Left ventricle myocardium superior (tissue), 1 donor: ENCODE data around the gene ATXN1. TPM values are rescaled to one million over a fixed set of nuclear protein-coding genes. Genes with fewer than 3 reads are reported as not detected.
A peak's percentile ranks its signal among the peaks of the same experiment; 100 is the strongest.

Source experiments
- ATAC-seq: fragments of 200-7000 bp; cut with Tn5 transposase; one replicate; pipeline ENCODE4 v1.9.1; 2020; ENCODE audit warnings: mild to moderate bottlenecking, moderate library complexity
- DNase-seq: peaks from one replicate; pipeline ENCODE4 v3.0.0-alpha.2; 2020
- intact Hi-C: fragments of 100-400 bp; cut with micrococcal nuclease; formaldehyde crosslinking; loops from one replicate; pipeline ENCODE4 v1.11.0; 2022
- long read RNA-seq: library from polyadenylated mRNA; unstranded; transcript quantifications from one replicate; pipeline ENCODE4 v2.0.0, GENCODE V29; 2021
- total RNA-seq: library from RNA; stranded (reverse); fragmentation: NEBNext Ultra II Directional; extraction: Animal tissue kit (Norgen Biotek cat#: 25700); gene quantifications from one replicate; pipeline ENCODE4 v1.2.1, GENCODE V29; 2021
- donor health status: DM: no; HTN: yes; CAD: no; lungs with severe emphysema.

Gene ATXN1
- total RNA-seq = 45.2 TPM
- long read RNA-seq, partial matches to known transcripts = 16 of 26 reads
- long read RNA-seq, other reads (novel, unspliced or antisense) = 10 of 26 reads

DNA sequence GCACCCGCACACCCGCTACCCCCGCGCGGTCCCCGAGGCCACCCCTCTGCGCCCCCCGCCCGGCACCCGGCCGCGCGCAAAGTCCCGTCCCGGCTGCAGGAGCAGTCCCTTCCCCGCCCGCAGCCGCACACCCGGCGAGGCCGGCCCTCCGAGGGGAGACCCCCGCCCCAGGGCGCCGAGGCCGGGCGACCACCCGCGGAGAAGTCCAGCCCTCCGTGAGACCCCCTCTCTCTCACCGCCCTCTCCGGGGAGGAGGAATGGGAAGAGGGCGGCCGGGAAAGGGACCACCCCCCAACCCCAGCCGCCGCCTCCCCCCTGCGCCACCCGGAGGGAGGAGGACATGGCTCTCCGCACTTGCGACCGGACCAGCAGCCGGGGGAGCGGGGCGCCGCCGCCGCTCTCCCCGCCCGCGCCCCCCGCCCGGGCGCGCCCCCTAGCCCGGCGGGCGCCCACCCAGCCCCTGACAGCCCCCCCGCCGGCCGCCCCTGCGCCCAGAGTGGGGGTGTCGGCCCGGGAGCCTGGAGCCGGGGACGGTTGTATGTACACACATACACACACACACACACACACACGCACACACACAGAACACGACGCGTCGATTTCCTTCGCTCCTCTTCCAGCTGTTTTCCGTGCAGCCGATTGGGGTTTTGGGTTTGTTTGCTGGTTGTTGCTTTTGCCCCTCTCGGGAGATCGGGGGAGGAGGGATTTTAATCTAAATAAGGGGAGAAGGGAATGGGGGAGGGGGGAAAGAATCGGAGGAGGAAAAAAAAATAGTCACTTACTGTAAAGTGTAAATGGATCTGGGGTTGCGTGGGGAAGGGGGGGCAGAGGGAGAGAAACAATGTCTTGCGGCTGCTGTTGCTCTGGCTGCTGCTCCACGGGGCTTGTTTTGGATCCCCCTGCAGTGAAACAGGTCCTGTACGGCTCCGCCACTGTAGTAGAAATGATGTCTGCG lies at the start of gene ATXN1:
Gene ATXN1, minus strand, starts transcription at position 945 of the 955 bp plus-strand sequence.
- peak; percentile 72 for DNase-seq
- intact Hi-C loops = loop anchor here (10.0 kb wide), 1 partner anchor 426 kb away; no protein-coding TSS in a partner anchor
- peak; percentile 1 for ATAC-seq

DNA sequence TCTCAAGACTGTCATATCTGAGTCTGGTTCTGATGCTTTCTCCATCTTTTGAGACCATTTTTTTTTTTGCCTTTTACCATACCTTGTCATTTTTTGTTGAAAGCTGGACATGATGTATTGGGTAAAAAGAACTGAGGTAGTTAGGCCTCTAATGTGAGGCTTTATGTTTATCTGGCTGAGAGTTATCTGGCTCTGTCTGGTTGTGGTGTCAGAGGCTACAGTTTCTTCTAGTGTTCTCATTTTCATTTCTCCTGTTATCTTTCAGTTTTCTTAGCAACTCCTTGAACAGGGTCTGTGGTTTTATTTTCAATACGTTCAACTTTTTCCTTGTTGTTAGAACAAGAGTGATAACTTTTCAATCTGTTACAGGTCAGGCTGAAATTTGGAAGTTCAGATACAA lies 49.2 kb upstream of the ATXN1 start:
- DNase-seq (no peak), ATAC-seq (no peak)
- intact Hi-C loops = no loop called here

DNA sequence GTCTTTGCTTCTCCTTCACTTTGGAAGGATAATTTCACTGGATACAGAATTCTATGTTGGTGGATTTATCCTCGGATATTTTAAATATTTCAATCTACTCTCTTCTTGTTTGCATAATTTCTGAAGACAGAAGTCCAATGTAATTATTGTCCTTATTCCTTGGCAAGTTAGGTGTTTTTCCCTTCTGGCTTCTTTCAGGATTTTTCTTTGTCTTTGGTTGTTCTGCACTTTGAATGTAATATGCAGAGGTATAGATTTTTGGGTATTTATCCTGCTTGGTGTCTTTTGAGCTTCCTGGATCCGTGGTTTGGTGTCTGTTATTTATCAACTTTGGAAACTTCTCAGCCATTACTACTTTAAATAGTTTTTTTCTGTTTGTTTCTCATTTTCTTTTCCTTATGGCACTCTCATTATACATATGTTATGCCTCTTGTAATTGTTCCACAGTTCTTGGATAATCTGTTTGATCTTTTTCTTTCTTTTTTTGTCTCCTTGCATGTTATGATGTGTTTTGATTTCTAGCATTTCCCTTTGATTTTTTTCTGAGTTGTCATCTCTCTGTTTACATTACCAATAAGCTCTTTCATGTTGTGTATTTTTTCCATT lies 48.6 kb upstream of the ATXN1 start:
- no peak for DNase-seq
- intact Hi-C loops = loop anchor here (5.0 kb wide), 1 partner anchor 67 kb away; no protein-coding TSS in a partner anchor
- ATAC-seq = no peak

DNA sequence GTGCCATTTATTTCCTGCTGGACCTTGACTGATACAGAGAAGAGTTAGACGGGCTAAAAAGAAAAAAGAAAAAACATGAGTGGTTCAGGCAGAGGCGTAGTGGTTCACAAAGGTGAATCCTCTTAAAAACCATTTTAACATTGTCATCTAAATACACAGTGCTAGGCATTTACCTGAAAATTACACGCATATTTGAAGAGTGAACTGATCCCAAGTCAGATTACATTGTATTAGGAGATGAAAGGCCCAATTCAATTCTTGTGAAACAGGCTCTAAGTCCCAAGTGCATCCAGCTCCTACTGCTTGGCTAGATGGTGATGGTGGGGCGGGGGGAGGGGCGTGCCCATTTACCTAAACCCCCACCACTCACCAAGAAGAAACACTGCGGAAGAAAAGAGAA lies 46.7 kb upstream of the ATXN1 start:
- ATAC-seq = no peak
- DNase-seq = no peak
- intact Hi-C loops = loop anchor here (5.0 kb wide), 1 partner anchor 69 kb away; no protein-coding TSS in a partner anchor

DNA sequence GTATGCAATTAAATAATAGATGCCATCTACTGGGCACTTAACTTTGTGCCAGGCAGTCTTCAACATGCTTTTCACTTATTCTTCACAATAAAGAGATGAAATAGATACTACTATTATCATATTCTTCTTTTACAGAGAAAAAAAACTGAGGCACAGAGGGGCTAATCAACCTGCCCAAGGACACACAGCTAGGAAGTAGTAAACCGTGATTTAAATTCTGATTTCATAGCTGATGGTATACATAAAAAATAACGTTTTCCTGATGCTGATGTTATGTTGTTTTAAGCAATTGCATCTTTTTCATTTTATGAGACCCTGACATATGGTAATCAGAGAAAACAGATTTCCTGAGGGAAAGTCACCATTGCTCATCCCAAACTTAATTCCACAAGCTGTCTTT lies 45.1 kb upstream of the ATXN1 start:
- no peak for DNase-seq
- ATAC-seq = no peak
- intact Hi-C loops = loop anchor here (5.0 kb wide), 1 partner anchor 71 kb away; no protein-coding TSS in a partner anchor

DNA sequence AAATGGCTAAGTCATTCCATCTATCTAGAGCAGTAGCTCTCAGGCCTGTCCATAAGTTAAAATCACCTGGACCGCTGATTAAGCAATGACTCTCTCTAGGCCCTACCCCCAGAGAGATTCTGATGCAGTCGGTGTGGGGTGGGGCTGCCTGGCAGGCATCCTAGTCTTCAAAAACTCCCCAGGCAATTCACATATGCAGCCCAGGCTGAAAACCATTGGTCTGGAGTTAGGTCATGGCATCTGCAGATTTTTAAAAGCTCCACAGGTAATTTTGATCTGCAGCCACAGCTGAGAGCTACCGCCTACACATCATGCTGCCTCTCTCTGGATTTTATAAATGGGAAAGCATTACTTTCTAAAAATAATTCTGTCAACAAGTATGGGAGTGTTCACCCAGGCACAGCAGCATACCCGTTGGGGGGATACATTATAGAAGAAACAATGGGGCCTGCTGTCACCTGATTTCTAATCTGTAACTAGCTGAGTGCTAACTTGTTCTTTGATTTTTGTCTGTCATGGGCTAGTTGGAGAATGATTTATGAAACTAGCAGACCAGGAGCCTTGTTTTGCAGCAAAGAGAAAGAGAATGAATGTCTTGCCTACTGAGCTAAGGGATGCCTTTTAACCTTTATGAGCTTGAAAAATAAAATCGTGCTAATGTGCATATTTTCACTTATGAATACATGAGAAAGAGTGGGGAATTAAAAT lies 44.1 kb upstream of the ATXN1 start:
- intact Hi-C loops = loop anchor here (5.0 kb wide), 1 partner anchor 72 kb away; no protein-coding TSS in a partner anchor
- peak; percentile 38 for ATAC-seq

DNA sequence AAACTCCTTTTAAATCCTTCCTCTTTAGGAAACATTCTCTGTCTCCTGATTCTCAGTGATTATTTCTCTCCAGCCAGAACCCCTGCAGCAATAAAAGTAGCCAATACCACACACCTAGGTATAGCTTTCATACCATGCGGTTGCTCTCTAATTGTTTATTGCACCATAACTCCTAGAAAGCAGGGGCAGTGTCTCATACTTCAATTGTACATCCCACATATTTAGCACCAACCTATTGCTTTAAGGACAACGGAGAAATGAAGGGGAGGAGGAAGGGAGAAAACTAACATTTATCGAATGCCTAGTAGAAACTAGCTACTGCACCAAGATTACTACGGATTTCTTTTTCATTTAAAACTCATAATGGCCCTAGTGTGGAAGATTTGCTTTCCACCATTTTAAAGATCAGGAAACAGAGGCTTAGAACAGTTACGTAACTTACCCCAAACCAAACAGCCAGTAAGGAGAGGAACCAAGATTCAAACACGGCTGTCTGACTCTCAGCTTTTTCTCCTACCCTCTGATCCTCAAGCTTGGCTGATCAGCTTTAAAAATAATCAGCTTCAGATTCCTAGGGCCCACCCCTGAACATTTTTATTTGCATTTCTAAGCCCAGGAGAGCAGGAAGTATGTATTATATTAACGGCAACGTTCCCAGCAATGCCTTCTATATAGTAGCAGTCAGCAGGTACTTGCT lies 43.4 kb upstream of the ATXN1 start:
- no peak for ATAC-seq
- no peak for DNase-seq
- intact Hi-C loops = loop anchor here (5.0 kb wide), 1 partner anchor 73 kb away; no protein-coding TSS in a partner anchor

More for the DNA sequence above, 44.1 kb upstream of the ATXN1 start:
- no peak for DNase-seq

DNA sequence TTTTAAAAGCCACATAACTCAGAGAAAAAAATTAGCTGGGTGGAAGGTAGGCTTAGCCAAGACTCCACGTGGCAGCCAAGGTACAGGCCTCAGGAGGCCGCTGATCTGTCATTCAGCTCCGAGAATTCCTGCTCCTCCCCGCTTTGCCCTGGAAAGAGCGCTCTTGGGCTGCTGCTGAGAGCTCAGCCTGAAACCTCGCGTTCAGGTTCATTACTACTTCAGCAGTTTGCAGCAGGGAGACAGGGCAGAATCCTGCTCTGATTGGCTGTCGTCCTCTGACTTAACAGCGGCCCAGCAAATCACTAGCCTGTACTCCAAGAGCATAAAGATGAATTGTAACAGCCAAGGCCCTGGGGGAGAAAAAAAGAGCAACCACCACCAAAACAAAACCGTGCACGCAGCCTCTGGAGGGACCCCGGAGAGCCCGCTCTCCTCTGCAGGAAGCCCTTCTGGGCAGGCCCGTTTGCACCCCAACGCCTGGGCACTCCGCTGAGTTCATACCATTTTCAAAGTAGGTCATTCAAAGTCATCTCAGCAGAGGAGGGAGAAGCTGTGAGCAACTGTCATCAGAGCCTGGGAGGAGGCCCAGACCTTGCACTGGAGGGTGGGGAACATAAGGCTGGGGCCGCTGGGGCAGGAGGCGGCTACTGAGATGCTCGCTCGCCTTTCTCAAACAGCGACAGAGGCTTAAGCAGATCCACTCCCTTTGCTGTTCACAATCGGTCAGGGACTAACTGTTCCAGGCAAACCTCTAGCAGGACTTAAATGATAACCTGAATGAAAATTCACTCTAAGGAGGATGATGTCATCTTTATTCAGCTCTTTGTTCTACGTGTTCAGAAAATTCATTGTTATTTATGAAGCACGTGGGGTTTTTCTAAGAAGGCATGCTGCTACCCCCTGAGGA lies 42.3 kb upstream of the ATXN1 start:
- DNase-seq = peak; percentile 53
- ATAC-seq = peak; percentile 81
- intact Hi-C loops = no loop called here

DNA sequence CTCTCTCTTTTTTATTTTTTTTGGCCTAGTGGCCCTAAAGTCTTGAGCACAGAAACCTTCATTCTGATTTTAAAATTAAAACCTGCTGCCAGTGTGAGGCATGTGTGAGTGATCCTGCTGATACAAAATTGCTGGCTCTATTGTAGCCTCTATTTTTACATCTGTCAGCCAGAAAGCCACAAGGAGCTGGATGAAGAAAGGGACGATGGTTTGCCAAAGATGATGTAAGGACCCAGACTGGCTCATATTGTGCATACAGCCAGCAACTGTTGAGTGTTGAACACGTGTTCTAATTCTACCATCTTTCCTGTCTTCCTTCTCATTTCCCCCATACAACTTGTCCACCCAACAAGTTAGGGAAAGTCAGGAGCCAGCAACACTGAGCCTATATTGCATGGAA lies 40.8 kb upstream of the ATXN1 start:
- intact Hi-C loops = no loop called here
- ATAC-seq (peak; percentile 77), DNase-seq (no peak)

DNA sequence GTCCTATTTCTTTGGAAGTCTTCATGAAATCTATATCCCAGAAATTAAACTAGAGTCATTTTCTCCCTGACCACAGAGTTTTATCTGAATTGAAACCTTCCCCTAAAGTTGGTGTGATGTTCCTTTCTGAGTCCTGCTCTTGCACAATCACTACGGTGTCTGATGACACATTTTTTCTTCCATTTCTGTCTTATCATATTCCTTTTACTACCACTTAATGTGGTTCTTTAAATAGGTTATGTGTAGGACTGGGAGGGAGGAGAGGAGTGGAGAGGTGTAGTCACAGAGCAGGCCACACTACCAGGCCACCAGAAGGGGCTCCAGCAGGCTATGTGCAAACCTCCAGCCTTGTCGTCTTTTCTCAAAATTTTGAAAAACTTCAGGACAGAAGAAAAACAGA lies 39.7 kb upstream of the ATXN1 start:
- intact Hi-C loops = no loop called here

DNA sequence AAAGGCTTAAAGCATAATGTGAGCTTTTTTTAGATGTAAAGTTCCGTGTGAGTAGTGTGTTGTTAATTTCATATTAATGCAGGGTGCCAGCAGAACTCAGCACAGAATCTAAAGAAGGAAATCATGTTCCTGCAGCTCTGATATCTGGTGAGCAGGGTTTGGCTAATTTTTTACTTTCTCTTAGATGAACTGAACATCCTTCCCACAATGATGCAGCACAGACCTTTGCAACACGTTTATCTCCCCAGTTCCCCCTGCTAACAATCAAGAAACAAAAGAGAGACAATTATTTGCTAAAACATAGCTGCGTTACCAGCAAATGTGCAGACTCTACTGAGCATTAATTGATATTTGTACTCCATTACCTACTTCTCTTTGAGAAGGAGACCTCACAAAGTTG lies 39.1 kb upstream of the ATXN1 start:
- intact Hi-C loops = no loop called here
- DNase-seq (no peak), ATAC-seq (no peak)

More for the DNA sequence above, 39.7 kb upstream of the ATXN1 start:
- DNase-seq (no peak), ATAC-seq (peak; percentile 80)

DNA sequence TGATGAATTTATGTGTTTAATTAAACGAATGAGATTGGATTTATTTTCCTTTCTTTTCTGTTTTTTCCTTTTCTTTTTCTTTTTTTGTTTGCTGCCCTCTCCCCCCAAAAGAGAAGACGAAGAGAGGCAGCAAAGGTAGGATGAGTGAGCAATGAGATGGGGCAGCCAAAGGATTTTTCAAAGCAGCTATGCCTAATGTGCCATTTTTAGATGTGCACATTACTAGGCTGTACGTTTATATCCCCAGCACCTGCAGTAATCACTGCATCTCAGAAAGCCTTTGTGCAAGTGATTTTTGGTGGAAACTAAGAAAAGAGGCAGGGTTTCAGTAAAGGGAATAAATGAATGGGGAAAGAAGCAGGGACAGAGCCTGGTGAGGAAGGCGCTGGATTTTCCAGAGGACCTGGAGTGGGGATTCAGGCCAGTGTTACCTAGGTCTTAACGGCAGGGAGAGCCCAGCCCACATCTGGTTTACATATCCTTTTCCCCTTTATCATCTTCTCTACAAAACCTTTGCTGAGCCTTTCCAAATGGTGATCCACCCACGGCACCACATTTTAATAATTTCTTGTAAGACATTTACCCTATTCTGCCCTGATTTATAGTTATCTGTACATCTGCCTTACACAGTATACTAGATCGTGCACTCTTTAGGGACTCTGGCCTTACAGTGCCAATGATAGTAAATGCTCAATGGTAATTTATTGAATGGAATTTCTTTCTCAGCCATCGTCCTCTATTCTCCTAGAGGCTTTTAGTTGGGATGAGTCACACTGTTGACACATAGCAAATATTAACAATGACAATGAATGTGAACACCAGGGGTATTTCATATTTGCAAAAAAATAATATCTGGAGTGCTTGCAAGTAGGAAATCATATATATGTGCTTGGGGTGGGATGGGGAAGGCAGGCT lies 38.3 kb upstream of the ATXN1 start:
- no peak for DNase-seq
- intact Hi-C loops = no loop called here
- ATAC-seq = no peak

DNA sequence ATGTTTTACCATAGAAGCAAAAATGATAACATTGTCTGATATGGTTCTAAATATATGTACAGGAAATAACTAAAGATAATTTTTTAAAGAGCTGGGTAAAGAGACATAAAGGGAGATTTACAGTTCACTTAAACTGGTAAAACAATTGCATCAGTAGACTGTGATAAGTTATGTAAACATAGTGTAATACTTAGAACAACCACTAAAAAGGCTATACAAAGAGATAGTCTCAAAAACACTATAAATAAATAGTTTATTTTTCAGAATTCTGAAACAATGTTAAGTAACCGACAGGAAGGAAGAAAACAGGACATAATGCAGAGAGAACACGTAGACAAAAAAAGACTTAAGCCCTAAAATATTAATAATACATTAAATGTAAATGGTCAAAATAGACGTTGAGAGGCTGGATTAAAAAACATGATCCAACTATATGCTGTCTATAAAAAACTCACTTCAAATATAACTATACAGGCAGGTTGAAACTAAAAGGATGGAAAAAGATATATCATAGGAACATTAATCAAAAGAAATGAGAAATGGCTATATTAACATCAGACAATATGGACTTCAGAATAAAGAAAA lies 32.7 kb upstream of the ATXN1 start:
- ATAC-seq = no peak
- intact Hi-C loops = no loop called here
- DNase-seq = no peak

DNA sequence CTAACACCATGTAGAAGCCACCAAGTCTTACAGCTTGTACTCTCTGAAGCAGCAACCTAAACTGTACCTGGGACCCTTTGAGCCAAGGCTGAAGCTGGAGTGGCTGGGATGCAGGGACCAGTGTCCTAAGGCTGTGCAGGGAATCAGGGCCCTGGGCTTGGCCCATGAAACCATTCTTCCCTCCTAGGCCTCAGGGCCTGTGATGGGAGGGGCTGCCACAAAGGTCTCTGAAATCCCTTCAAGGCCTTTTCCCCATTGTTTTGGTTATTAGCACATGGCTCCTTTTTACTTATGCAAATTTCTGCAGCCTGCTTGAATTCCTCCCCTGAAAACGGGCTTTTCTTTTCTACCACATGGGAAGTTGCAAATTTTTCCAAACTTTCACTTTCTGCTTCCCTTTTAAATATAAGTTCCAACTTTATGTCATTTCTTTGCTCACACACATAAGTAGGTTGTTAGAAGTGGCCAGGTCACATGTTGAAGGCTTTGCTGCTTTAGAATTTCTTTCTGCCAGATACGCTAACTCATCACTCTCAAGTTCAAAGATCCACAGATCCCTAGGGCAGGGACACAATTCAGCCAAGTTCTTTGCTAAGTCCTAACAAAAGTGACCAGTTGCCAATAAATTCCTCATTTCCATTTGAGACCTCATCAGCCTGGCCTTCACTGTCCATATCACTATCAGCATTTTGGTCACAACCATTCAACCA lies 28.2 kb upstream of the ATXN1 start:
- intact Hi-C loops = no loop called here
- no peak for ATAC-seq

DNA sequence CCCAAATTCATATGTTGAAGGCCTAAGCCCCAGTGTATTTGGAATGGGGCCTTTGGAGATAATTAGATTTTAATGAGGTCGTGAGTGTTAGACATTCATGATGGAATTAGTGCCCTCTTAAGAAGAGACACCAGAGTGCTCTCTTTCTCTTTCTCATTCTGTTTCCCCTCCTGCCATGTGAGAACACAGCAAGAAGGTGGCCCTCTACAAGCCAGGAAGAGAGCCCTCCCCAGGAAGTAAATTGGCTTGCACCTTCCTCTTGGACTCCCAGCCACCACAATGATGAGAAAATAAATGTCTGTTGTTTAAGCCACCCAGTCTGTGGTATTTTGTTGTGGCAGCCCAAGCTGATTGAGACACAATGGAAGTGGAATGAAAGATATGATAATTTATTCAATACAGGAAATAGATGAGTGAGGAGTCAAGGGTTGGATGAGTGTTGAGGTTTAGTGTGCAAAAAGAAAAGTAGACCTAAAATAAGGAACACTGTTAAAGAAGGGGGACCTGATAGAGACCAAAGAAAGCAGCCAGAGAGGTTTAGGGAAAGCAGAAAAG lies 25.9 kb upstream of the ATXN1 start:
- intact Hi-C loops = no loop called here
- no peak for ATAC-seq

More for the DNA sequence above, 28.2 kb upstream of the ATXN1 start:
- no peak for DNase-seq

DNA sequence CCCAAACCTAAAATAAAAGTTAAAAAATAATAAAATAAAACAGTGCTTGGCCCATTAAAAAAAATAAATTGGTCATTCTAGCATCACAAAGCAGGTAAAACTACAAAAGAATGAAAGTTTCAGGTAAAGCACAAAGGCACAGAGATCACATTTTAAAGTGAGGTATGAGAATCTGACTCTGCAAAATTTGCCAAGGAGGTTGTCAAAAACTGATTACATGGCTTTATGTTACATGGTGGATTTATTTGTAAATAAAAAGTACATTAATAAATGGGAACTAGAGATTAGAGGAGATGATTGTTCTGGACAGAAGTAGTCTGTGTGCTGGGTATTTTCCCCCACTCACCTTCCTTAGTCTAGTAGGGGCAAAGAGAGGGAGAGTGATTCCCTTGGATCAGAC lies 24.2 kb upstream of the ATXN1 start:
- intact Hi-C loops = no loop called here
- DNase-seq (no peak), ATAC-seq (no peak)

More for the DNA sequence above, 25.9 kb upstream of the ATXN1 start:
- no peak for DNase-seq
